ENCODE measurements around the gene P2RX6.

Gene P2RX6

DNA sequence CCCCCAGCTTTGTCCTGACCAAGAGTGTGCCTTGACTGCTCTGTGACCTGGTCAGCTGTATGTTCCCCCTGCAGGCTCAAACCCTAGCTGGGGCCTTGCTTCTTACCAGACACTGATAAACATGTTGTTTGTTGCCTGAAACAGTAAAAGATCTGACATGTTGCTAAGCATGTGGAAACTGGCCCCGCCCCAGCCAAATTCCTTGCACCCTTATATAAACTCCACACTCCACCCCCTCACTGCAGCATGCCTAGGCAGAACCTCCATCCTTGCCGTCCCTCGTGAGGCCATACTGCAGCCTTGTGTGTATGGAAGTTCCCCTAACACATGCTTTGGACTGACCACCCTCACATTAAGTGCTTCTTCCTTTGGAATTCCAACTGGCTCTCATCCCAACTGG lies 58.1 kb downstream of the P2RX6 start:
- no peak for TF ChIP-seq EZH2 (IDR thresholded peaks at IDR 0.05; ENCODE audit: borderline replicate concordance, low read depth, low read length, severe bottlenecking)
- TF ChIP-seq, protein P1, sequence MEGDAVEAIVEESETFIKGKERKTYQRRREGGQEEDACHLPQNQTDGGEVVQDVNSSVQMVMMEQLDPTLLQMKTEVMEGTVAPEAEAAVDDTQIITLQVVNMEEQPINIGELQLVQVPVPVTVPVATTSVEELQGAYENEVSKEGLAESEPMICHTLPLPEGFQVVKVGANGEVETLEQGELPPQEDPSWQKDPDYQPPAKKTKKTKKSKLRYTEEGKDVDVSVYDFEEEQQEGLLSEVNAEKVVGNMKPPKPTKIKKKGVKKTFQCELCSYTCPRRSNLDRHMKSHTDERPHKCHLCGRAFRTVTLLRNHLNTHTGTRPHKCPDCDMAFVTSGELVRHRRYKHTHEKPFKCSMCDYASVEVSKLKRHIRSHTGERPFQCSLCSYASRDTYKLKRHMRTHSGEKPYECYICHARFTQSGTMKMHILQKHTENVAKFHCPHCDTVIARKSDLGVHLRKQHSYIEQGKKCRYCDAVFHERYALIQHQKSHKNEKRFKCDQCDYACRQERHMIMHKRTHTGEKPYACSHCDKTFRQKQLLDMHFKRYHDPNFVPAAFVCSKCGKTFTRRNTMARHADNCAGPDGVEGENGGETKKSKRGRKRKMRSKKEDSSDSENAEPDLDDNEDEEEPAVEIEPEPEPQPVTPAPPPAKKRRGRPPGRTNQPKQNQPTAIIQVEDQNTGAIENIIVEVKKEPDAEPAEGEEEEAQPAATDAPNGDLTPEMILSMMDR (IDR thresholded peaks at IDR 0.05; ENCODE audit: borderline replicate concordance, extremely low read depth, low read length, poor library complexity, severe bottlenecking), result no peak
- no peak overlapping the region for H2AFZ ChIP-seq (ENCODE audit: low read depth, low read length)
- H3K36me3 ChIP-seq (ENCODE audit: insufficient read depth, low read length), result no peaks in the 10 kb centered on the region
- no peak overlapping the region for H3K9ac ChIP-seq (ENCODE audit: low read depth, low read length)
- no peaks in the 10 kb centered on the region for H3K9me3 ChIP-seq (ENCODE audit: insufficient read depth, low read length, severe bottlenecking)
- H3K4me2 ChIP-seq (ENCODE audit: insufficient read depth, low read length), result no peak overlapping the region
- H3K4me1 ChIP-seq (ENCODE audit: insufficient read depth, low read length), result no peaks in the 10 kb centered on the region
- no peaks in the 10 kb centered on the region for H4K20me1 ChIP-seq (ENCODE audit: insufficient read depth, low read length)
- ATAC-seq (ENCODE audit: insufficient read depth, low read depth), result no peak
- no peak for DNase-seq
- no peak overlapping the region for H3K4me3 ChIP-seq (ENCODE audit: low read depth in 1 of 2, low read length in 2 of 2)
- H3K27ac ChIP-seq (ENCODE audit: low read length), result no peak overlapping the region
- H3K27me3 ChIP-seq (ENCODE audit: insufficient read depth, low read length, poor library complexity), result peaks cover 3% of the 10 kb centered on the region
- H3K79me2 ChIP-seq (ENCODE audit: insufficient read depth, low read length), result no peaks in the 10 kb centered on the region

DNA sequence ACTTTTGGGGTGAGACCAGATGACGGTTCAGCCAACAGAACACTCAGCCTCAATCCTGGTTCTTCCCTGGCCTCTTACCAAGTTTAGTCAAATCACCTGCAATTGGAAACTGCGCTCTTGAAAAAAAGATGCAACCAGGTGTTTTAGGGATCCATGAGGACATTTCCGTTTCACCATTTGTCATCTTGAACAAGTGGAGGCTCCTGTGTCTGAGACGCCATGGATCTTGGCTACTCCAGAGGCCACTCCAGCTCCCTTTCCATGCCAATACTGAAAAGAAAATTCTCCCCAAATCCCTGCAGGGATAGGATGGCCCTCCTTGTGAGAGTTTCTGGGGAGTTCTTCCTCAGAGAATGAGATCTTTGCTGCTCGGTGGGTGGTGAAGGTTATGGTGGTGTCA lies 58.5 kb downstream of the P2RX6 start:
- Histone ChIP-seq H3K9ac (ENCODE audit: low read depth, low read length) (no peak overlapping the region), H3K27ac (ENCODE audit: low read length) (no peak overlapping the region), H3K4me3 (ENCODE audit: low read depth in 1 of 2, low read length in 2 of 2) (no peak overlapping the region), H3K9me3 (ENCODE audit: insufficient read depth, low read length, severe bottlenecking) (no peaks in the 10 kb centered on the region), H3K4me2 (ENCODE audit: insufficient read depth, low read length) (no peak overlapping the region), H3K36me3 (ENCODE audit: insufficient read depth, low read length) (no peaks in the 10 kb centered on the region), H3K79me2 (ENCODE audit: insufficient read depth, low read length) (no peaks in the 10 kb centered on the region), H4K20me1 (ENCODE audit: insufficient read depth, low read length) (no peaks in the 10 kb centered on the region), H3K4me1 (ENCODE audit: insufficient read depth, low read length) (no peaks in the 10 kb centered on the region), H3K27me3 (ENCODE audit: insufficient read depth, low read length, poor library complexity) (peaks cover 3% of the 10 kb centered on the region), H2AFZ (ENCODE audit: low read depth, low read length) (no peak overlapping the region)
- no peak for DNase-seq
- TF ChIP-seq, protein P1 (IDR thresholded peaks at IDR 0.05; ENCODE audit: borderline replicate concordance, extremely low read depth, low read length, poor library complexity, severe bottlenecking), result no peak
- no peak for TF ChIP-seq EZH2 (IDR thresholded peaks at IDR 0.05; ENCODE audit: borderline replicate concordance, low read depth, low read length, severe bottlenecking)
- ATAC-seq (ENCODE audit: insufficient read depth, low read depth), result no peak

DNA sequence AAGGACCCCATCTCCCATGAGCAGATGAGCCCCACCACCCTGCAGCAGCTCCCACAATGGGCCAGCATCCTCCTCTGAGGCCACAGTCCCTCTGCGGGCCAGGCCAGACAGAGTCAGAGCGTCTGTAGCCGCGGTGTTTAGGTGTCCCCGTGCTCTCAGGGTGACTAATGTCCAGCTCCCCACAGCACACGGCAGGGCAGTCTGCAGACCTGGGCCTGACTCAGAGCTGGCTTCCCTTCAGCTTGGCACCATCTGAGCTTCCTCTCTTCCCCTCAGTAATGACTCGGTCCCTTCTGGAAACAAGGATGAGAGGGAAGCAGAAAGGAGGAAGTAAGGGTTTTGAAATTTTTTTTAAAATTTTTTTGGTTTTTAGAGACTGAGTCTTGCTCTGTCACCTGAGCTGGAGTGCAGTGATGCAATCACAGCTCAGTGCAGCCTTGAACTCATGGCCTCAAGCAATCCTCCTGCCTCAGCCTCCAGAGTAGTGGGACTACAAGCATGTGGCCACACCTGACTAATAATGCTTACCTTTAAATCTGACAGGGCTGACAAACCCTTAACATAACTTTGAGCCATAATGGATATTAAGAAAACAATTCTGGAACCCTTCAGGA lies 59.2 kb downstream of the P2RX6 start:
- DNase-seq, result no peak
- ATAC-seq (ENCODE audit: insufficient read depth, low read depth), result no peak

More for the DNA sequence above, 59.2 kb downstream of the P2RX6 start:
- Histone ChIP-seq H2AFZ (ENCODE audit: low read depth, low read length) (no peak overlapping the region), H3K36me3 (ENCODE audit: insufficient read depth, low read length) (no peaks in the 10 kb centered on the region), H3K4me1 (ENCODE audit: insufficient read depth, low read length) (no peaks in the 10 kb centered on the region), H3K4me3 (ENCODE audit: low read depth in 1 of 2, low read length in 2 of 2) (no peak overlapping the region), H4K20me1 (ENCODE audit: insufficient read depth, low read length) (no peaks in the 10 kb centered on the region), H3K79me2 (ENCODE audit: insufficient read depth, low read length) (no peaks in the 10 kb centered on the region), H3K27ac (ENCODE audit: low read length) (no peak overlapping the region), H3K9ac (ENCODE audit: low read depth, low read length) (no peak overlapping the region), H3K9me3 (ENCODE audit: insufficient read depth, low read length, severe bottlenecking) (no peaks in the 10 kb centered on the region), H3K4me2 (ENCODE audit: insufficient read depth, low read length) (no peak overlapping the region), H3K27me3 (ENCODE audit: insufficient read depth, low read length, poor library complexity) (no peaks in the 10 kb centered on the region)
- no peak for TF ChIP-seq EZH2 (IDR thresholded peaks at IDR 0.05; ENCODE audit: borderline replicate concordance, low read depth, low read length, severe bottlenecking)
- TF ChIP-seq, protein P1 (IDR thresholded peaks at IDR 0.05; ENCODE audit: borderline replicate concordance, extremely low read depth, low read length, poor library complexity, severe bottlenecking), result no peak

All from DND-41 (cell line).